Endothelial cell of umbilical vein (primary cell): ENCODE results near the gene HECW1. TPM values are rescaled to one million over a fixed set of nuclear protein-coding genes. Genes with fewer than 3 reads are reported as not detected.

Experiments used
- Bru-seq: library from RNA; stranded (reverse); fragments of 400-500 nt; gene quantifications from one replicate; lab custom pipeline; 2021; lab: Mats Ljungman, UMichigan
- BruChase-seq, 2 experiments: library from RNA; stranded (reverse); fragments of 400-500 nt; gene quantifications; one replicate each; lab custom pipeline; 2021; lab: Mats Ljungman, UMichigan
- BruUV-seq: library from RNA; stranded (reverse); fragments of 400-500 nt; replicated peaks from 2 replicates; lab custom pipeline; 2021; lab: Mats Ljungman, UMichigan
- CTCF ChIA-PET: fragments of 300-600, 350-600 bp; sonication (Branson Sonifier 250); formaldehyde crosslinking; loops from one replicate; lab custom pipeline; 2021; ENCODE audit warnings: antibody characterized with exemption, inconsistent platforms; lab: Charles Lee
- POLR2A ChIA-PET: fragments of 300-600, 350-600 bp; sonication (Branson Sonifier 250); formaldehyde crosslinking; loops from one replicate; lab custom pipeline; 2021; ENCODE audit warnings: antibody characterized with exemption, inconsistent platforms; lab: Charles Lee
- DNase-seq: peaks from one replicate; pipeline ENCODE4 v3.0.0-alpha.2; 2011; ENCODE audit warnings: low read depth, low spot score
- FAIRE-seq: peaks from 2 replicates; lab custom pipeline; 2011; peaks lifted over from hg19 to GRCh38; lab: Jason Lieb, UNC
- H2AFZ ChIP-seq: 2 replicates; pipeline ENCODE4 v1.6.0; 2012; ENCODE audit warnings: low read depth, low read length, control low read depth, inconsistent platforms
- H3K27ac ChIP-seq: 2 replicates; pipeline ENCODE4 v1.5.1; 2011; ENCODE audit warnings: low read depth, mild to moderate bottlenecking, control low read depth, low read length, moderate library complexity; ENCODE audit not compliant: insufficient read depth
- H3K27me3 ChIP-seq, 2 experiments: 2 replicates each; pipeline versions ENCODE4 v1.6.0 to v1.6.1; 2011; ENCODE audit warnings: low read length in 2 of 2, mixed read lengths in 1 of 2; ENCODE audit not compliant: control insufficient read depth in 2 of 2, insufficient read depth in 2 of 2
- H3K36me3 ChIP-seq, 2 experiments: 2 replicates in 1 of 2; 3 replicates in 1 of 2; pipeline ENCODE4 v1.5.1; 2011; ENCODE audit warnings: low read length in 2 of 2, mild to moderate bottlenecking in 1 of 2, moderate library complexity in 1 of 2; ENCODE audit not compliant: control insufficient read depth in 2 of 2, insufficient read depth in 2 of 2; ENCODE audit errors: extremely low read depth in 1 of 2
- H3K4me1 ChIP-seq: 3 replicates; pipeline ENCODE4 v1.5.1; 2011; ENCODE audit warnings: mild to moderate bottlenecking, low read length; ENCODE audit not compliant: control insufficient read depth, insufficient read depth; ENCODE audit errors: extremely low read depth
- H3K4me2 ChIP-seq: 2 replicates; pipeline ENCODE4 v1.6.1; 2011; ENCODE audit warnings: low read length, control low read depth, mixed read lengths; ENCODE audit not compliant: insufficient read depth
- H3K4me3 ChIP-seq, 3 experiments: fragments of 200-600 bp in 1 of 3; sonication (generic), shearing (Covaris generic) in 1 of 3; replicated peaks in 1 of 3; 2 replicates each; pipeline ENCODE4 v1.5.1; 2011 to 2016; ENCODE audit warnings: control low read depth in 3 of 3, low read length in 3 of 3, mild to moderate bottlenecking in 2 of 3, inconsistent platforms in 1 of 3, low read depth in 1 of 3, moderate library complexity in 1 of 3; ENCODE audit not compliant: insufficient read depth in 1 of 3
- H3K79me2 ChIP-seq: 2 replicates; pipeline ENCODE4 v1.6.0; 2012; ENCODE audit warnings: low read length, inconsistent platforms; ENCODE audit not compliant: control insufficient read depth, insufficient read depth
- H3K9ac ChIP-seq: replicated peaks from 2 replicates; pipeline ENCODE3; 2011; ENCODE audit warnings: low read length, control low read depth; ENCODE audit not compliant: insufficient read depth; ENCODE audit errors: extremely low read depth
- H3K9me1 ChIP-seq: replicated peaks from 3 replicates; pipeline ENCODE4 v1.6.0; 2011; ENCODE audit warnings: mild to moderate bottlenecking, low read length; ENCODE audit not compliant: control insufficient read depth, insufficient read depth; ENCODE audit errors: extremely low read depth
- H3K9me3 ChIP-seq: replicated peaks from 2 replicates; pipeline ENCODE4 v1.5.1; 2012; ENCODE audit warnings: low read length, inconsistent platforms; ENCODE audit not compliant: control insufficient read depth, insufficient read depth
- H4K20me1 ChIP-seq: replicated peaks from 2 replicates; pipeline ENCODE3; 2011; ENCODE audit warnings: mild to moderate bottlenecking, low read length; ENCODE audit not compliant: control insufficient read depth, insufficient read depth; ENCODE audit errors: extremely low read depth
- EZH2 ChIP-seq: IDR thresholded peaks from 2 replicates; pipeline ENCODE4 v1.6.1; 2012; ENCODE audit warnings: borderline replicate concordance, low read depth, mild to moderate bottlenecking, moderate library complexity, low read length, inconsistent platforms; ENCODE audit not compliant: severe bottlenecking
- FOS ChIP-seq: IDR thresholded peaks from 2 replicates; pipeline ENCODE4 v1.6.1; 2011; ENCODE audit warnings: mild to moderate bottlenecking, low read length, moderate library complexity, borderline replicate concordance; ENCODE audit not compliant: insufficient read depth
- JUN ChIP-seq: IDR thresholded peaks from 2 replicates; pipeline ENCODE4 v1.6.1; 2011; ENCODE audit warnings: borderline replicate concordance, low read depth; ENCODE audit not compliant: insufficient read length, insufficient read depth
- POLR2A ChIP-seq: IDR thresholded peaks from 2 replicates; pipeline ENCODE4 v1.6.1; 2012; ENCODE audit warnings: low read depth, mild to moderate bottlenecking, control low read depth, low read length
- POLR2AphosphoS5 ChIP-seq: IDR thresholded peaks from 2 replicates; pipeline ENCODE4 v1.6.1; 2012; ENCODE audit warnings: low read depth, mild to moderate bottlenecking, control low read depth, low read length, moderate library complexity; ENCODE audit not compliant: insufficient read depth
- dilution Hi-C: fragments of 300-500 bp; cut with MboI; formaldehyde crosslinking; loops from one replicate; pipeline ENCODE4 v1.15.0; 2019; ENCODE audit warnings: low sequenced_read_pairs; ENCODE audit not compliant: extremely low pct_ligation_motif_present
- intact Hi-C: fragments of 100-400 bp; cut with micrococcal nuclease; formaldehyde crosslinking; loops from one replicate; pipeline ENCODE4 v1.10.0; 2022
- long read RNA-seq: library from polyadenylated mRNA; stranded (forward); transcript quantifications from one replicate; pipeline ENCODE4 v2.0.0, GENCODE V29; 2021
- polyA minus RNA-seq, 3 experiments: library from RNA; depleted of rRNA, polyadenylated mRNA; stranded (reverse); fragments of >200 nt; gene quantifications; 1 replicate in 1 of 3; 2 replicates in 2 of 3; pipeline ENCODE4 v1.2.3, GENCODE V29; 2011
- polyA plus RNA-seq, 4 experiments: library from polyadenylated mRNA; depleted of rRNA in 3 of 4; stranded (reverse) in 3 of 4; unstranded in 1 of 4; fragments of >200 nt; gene quantifications; 2 replicates each; pipeline versions ENCODE4 v1.2.1 to v1.2.3, GENCODE V29; 2011 to 2012; ENCODE audit warnings: missing spikeins in 1 of 4
- total RNA-seq: library from RNA; stranded (reverse); gene quantifications from 2 replicates; pipeline ENCODE4 v1.2.3, GENCODE V29; 2021
- TF ChIP-seq, protein P1 (sequence below), 2 donors: IDR thresholded peaks; 1 replicate in 1 of 2; 2 replicates in 1 of 2; pipeline ENCODE4 v1.5.1; 2011; ENCODE audit warnings: low read length in 2 of 2, mild to moderate bottlenecking in 2 of 2, moderate library complexity in 2 of 2, control low read depth in 1 of 2, inconsistent platforms in 1 of 2, low read depth in 1 of 2; ENCODE audit not compliant: insufficient read depth in 1 of 2; ENCODE audit errors: extremely low read depth in 1 of 2

The HECW1 gene
- total RNA-seq (not detected in 2 replicates), polyA plus RNA-seq (not detected in 2 replicates), polyA minus RNA-seq (not detected in 2 replicates), Bru-seq, nascent RNA (percentile 1 among the genes with signal in this experiment), BruChase-seq, experiment 1, labeled RNA remaining after a 6-hour chase (percentile 2 among the genes with signal in this experiment), BruChase-seq, experiment 2, labeled RNA remaining after a 2-hour chase (percentile 1 among the genes with signal in this experiment)
- polyA plus RNA-seq (2011; cell fraction: cytosol; rRNA removed), result not detected in 2 replicates
- not detected in 2 replicates for polyA plus RNA-seq (2011; cell fraction: nucleus; rRNA removed)
- not detected in 2 replicates for polyA plus RNA-seq (2012)
- polyA minus RNA-seq (2011; cell fraction: cytosol; rRNA and poly(A)+ RNA removed), result 2.7 TPM
- polyA minus RNA-seq (2011; cell fraction: nucleus; rRNA and poly(A)+ RNA removed), result not detected in 2 replicates
- long read RNA-seq, result 0 reads

GRCh38 chr7:43112459-43112940, at the start of gene HECW1:
HECW1 (plus strand) TSS chr7:43112647; CDS start chr7:43243906, 131,259 bp downstream.
- BruUV-seq, result no TSS peak
- Histone ChIP-seq H3K27me3 (peaks cover 49 to 70% of the 10 kb centered on the region in 2 experiments), H3K79me2 (no peaks in the 10 kb centered on the region), H3K4me2 (no peak within 1 kb of the TSS), H3K27ac (no peak within 1 kb of the TSS), H3K9me1 (no peaks in the 10 kb centered on the region), H3K4me1 (no peaks in the 10 kb centered on the region), H3K9me3 (no peaks in the 10 kb centered on the region), H3K9ac (no peak within 1 kb of the TSS), H3K4me3 (no peak within 1 kb of the TSS), H3K36me3 (no peaks in the 10 kb centered on the region), H2AFZ (no peak within 1 kb of the TSS), H4K20me1 (no peaks in the 10 kb centered on the region)
- ChIA-PET POLR2A (no interaction called here), CTCF (no interaction called here)
- DNase-seq, result no peak
- FAIRE-seq, result no peak
- intact Hi-C loops (no loop called here), dilution Hi-C loops (no loop called here)
- TF ChIP-seq EZH2, result peak; percentile 81
- TF ChIP-seq JUN, result no peak
- no peak for TF ChIP-seq FOS

DNA sequence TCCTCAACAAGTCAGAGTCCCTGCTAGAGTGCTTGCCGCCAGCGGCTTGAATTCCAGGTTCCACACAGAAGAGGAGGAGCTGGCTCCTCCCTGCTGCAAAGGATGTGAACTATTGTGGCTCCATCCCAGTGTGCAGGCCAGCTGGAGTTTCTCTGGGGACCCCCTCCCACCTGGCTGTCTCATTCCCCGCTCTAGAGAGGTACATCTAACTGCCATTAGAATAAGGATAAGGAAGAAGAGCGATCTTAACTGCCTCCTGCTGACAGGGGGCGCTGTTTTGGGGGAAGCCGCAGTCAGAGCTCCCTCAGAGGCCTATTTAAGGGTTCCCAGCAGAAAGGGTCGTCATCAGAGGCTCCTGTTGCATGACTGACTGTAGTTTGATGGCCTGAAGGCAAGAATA, 40.8 kb upstream of the HECW1 start:
- Histone ChIP-seq H3K4me1 (no peaks in the 10 kb centered on the region), H3K4me2 (no peak overlapping the region), H3K9ac (no peak overlapping the region), H3K27me3 (no peaks in the 10 kb centered on the region), H4K20me1 (no peaks in the 10 kb centered on the region), H3K79me2 (no peaks in the 10 kb centered on the region), H3K4me3 (no peak overlapping the region), H3K36me3 (no peaks in the 10 kb centered on the region), H3K9me1 (no peaks in the 10 kb centered on the region), H3K9me3 (no peaks in the 10 kb centered on the region), H3K27ac (no peak overlapping the region), H2AFZ (no peak overlapping the region)
- no peak for TF ChIP-seq POLR2AphosphoS5
- no peak for TF ChIP-seq POLR2A
- TF ChIP-seq EZH2, result no peak
- TF ChIP-seq JUN, result no peak
- TF ChIP-seq, protein P1, sequence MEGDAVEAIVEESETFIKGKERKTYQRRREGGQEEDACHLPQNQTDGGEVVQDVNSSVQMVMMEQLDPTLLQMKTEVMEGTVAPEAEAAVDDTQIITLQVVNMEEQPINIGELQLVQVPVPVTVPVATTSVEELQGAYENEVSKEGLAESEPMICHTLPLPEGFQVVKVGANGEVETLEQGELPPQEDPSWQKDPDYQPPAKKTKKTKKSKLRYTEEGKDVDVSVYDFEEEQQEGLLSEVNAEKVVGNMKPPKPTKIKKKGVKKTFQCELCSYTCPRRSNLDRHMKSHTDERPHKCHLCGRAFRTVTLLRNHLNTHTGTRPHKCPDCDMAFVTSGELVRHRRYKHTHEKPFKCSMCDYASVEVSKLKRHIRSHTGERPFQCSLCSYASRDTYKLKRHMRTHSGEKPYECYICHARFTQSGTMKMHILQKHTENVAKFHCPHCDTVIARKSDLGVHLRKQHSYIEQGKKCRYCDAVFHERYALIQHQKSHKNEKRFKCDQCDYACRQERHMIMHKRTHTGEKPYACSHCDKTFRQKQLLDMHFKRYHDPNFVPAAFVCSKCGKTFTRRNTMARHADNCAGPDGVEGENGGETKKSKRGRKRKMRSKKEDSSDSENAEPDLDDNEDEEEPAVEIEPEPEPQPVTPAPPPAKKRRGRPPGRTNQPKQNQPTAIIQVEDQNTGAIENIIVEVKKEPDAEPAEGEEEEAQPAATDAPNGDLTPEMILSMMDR (IDR thresholded peaks at IDR 0.05; ENCODE audit: extremely low read depth in 1 of 2, insufficient read depth in 1 of 2, low read depth in 1 of 2, low read length in 2 of 2), result peak in 1 of 2 donors; percentile 27
- DNase-seq, result no peak
- ChIA-PET POLR2A (no interaction called here), CTCF (interaction anchor here (1.0 to 1.9 kb wide), 3 partner anchors 37 to 190 kb away, joined by 3 to 9 read pairs (median 4); no protein-coding TSS in a partner anchor)
- BruUV-seq, result no TSS peak
- intact Hi-C loops (loop anchor here (1.0 kb wide), 1 partner anchor 190 kb away; no protein-coding TSS in a partner anchor), dilution Hi-C loops (no loop called here)
- FAIRE-seq, result no peak
